8988T (cell line): ENCODE results near the gene TMED7.

Experiments used
- DNase-seq: peaks from one replicate; pipeline ENCODE4 v3.0.0; 2011

Gene TMED7

GRCh38 chr5:115579216-115579615 lies 46.6 kb downstream of the TMED7 start:
- no peak for DNase-seq

GRCh38 chr5:115578657-115579056 lies 47.2 kb downstream of the TMED7 start:
- DNase-seq: no peak

GRCh38 chr5:115577741-115578140 lies 48.1 kb downstream of the TMED7 start:
- DNase-seq: no peak

- DNase-seq: no peak
These were observed 48.5 kb downstream of the TMED7 start for GRCh38 chr5:115577329-115577728.

GRCh38 chr5:115575167-115576070 lies 50.4 kb downstream of the TMED7 start:
- DNase-seq: no peak

- DNase-seq: no peak
These were observed 52.7 kb downstream of the TMED7 start for GRCh38 chr5:115573133-115573532.

- no peak for DNase-seq
These were observed 54.4 kb downstream of the TMED7 start for GRCh38 chr5:115571441-115571878.

GRCh38 chr5:115568668-115569067 lies 57.2 kb downstream of the TMED7 start:
- DNase-seq: no peak

GRCh38 chr5:115565233-115565632 lies 60.6 kb downstream of the TMED7 start:
- no peak for DNase-seq
